HG03469 (cell line): ENCODE data around the gene PRKCB.
"Not testable (repeated sequence)": the region's sequence is repeated elsewhere in the genome, so short reads cannot be mapped to it uniquely, and the experiment has no call there.

ENCODE experiments used
- ATAC-seq: cut with Tn5 transposase; IDR thresholded peaks from one replicate; pipeline ENCODE4 v1.9.1; 2021; ENCODE audit warnings: mild to moderate bottlenecking, moderate library complexity, moderate number of reproducible peaks; ENCODE audit not compliant: unreplicated experiment

The PRKCB gene

GRCh38 chr16:24075931-24076716 lies 240.3 kb downstream of the PRKCB start:
- ATAC-seq, result peak; percentile 65

GRCh38 chr16:24077292-24077691 lies 241.5 kb downstream of the PRKCB start:
- ATAC-seq, result no peak

GRCh38 chr16:24077966-24078365 lies 242.2 kb downstream of the PRKCB start:
- no peak for ATAC-seq

GRCh38 chr16:24085666-24086065 lies 249.9 kb downstream of the PRKCB start:
- ATAC-seq, result no peak

- no peak for ATAC-seq
Observed at GRCh38 chr16:24087891-24088410, 252.2 kb downstream of the PRKCB start.

- no peak for ATAC-seq
Observed at GRCh38 chr16:24088767-24089166, 253.0 kb downstream of the PRKCB start.

GRCh38 chr16:24091125-24091524 lies 255.3 kb downstream of the PRKCB start:
- ATAC-seq, result no peak

- ATAC-seq, result no peak
Observed at GRCh38 chr16:24093049-24093448, 257.3 kb downstream of the PRKCB start.

- ATAC-seq, result no peak
Observed at GRCh38 chr16:24094660-24095059, 258.9 kb downstream of the PRKCB start.

GRCh38 chr16:24098896-24099295 lies 263.1 kb downstream of the PRKCB start:
- ATAC-seq, result no peak

- no peak for ATAC-seq
Observed at GRCh38 chr16:24101431-24101830, 265.6 kb downstream of the PRKCB start.

GRCh38 chr16:24102209-24102660 lies 266.5 kb downstream of the PRKCB start:
- ATAC-seq, result no peak

- ATAC-seq, result not testable (repeated sequence)
Observed at GRCh38 chr16:24105471-24105870, 269.7 kb downstream of the PRKCB start.

GRCh38 chr16:24108090-24108489 lies 272.3 kb downstream of the PRKCB start:
- not testable (repeated sequence) for ATAC-seq

- ATAC-seq, result no peak
Observed at GRCh38 chr16:24111724-24112302, 276.0 kb downstream of the PRKCB start.

- ATAC-seq, result no peak
Observed at GRCh38 chr16:24113115-24113745, 277.4 kb downstream of the PRKCB start.

- no peak for ATAC-seq
Observed at GRCh38 chr16:24114876-24115275, 279.1 kb downstream of the PRKCB start.

- ATAC-seq, result no peak
Observed at GRCh38 chr16:24116046-24116776, 280.4 kb downstream of the PRKCB start.

- ATAC-seq, result no peak
Observed at GRCh38 chr16:24116989-24117388, 281.2 kb downstream of the PRKCB start.

GRCh38 chr16:24117680-24118079 lies 281.9 kb downstream of the PRKCB start:
- ATAC-seq, result no peak
